GM12878 (cell line): Measurements from ENCODE around the gene PLEKHO1. TPM values are rescaled to one million over a fixed set of nuclear protein-coding genes. Genes with fewer than 3 reads are reported as not detected.
A peak's percentile ranks its signal among the peaks of the same experiment; 100 is the strongest.

Experiments
- BRCA1 ChIP-seq: IDR thresholded peaks from 2 replicates; pipeline ENCODE4 v1.6.1; 2011; ENCODE audit warnings: low read depth, low read length, improper control_type of control experiment
- CEBPZ ChIP-seq: fragments of 150-350 bp; IDR thresholded peaks from 2 replicates; pipeline ENCODE4 v1.6.1; 2016; ENCODE audit warnings: low read depth, low read length
- CUX1 ChIP-seq: IDR thresholded peaks from 2 replicates; pipeline ENCODE4 v1.6.1; 2012; ENCODE audit warnings: improper control_type of control experiment, low read depth, low read length; ENCODE audit not compliant: insufficient replicate concordance
- EGR1 ChIP-seq, 2 experiments: IDR thresholded peaks; 1 replicate in 1 of 2; 2 replicates in 1 of 2; pipeline ENCODE4 v1.6.1; 2011 to 2012; ENCODE audit warnings: low read depth in 2 of 2, low read length in 2 of 2, borderline replicate concordance in 1 of 2, mild to moderate bottlenecking in 1 of 2, moderate library complexity in 1 of 2
- ETV6 ChIP-seq, 2 experiments: fragments of 450-650 bp in 1 of 2; IDR thresholded peaks in 1 of 2; conservative IDR thresholded peaks in 1 of 2; 2 replicates each; pipeline ENCODE4 v1.6.1; 2014; ENCODE audit warnings: antibody characterized with exemption in 1 of 2, borderline replicate concordance in 1 of 2, low read depth in 1 of 2, mild to moderate bottlenecking in 1 of 2, moderate library complexity in 1 of 2
- HDGF ChIP-seq: fragments of 450-650 bp; IDR thresholded peaks from 2 replicates; pipeline ENCODE4 v1.6.1; 2016; ENCODE audit warnings: antibody characterized with exemption
- LARP7 ChIP-seq: fragments of 450-650 bp; IDR thresholded peaks from 2 replicates; pipeline ENCODE4 v1.6.1; 2017; ENCODE audit warnings: mild to moderate bottlenecking
- MYC ChIP-seq: IDR thresholded peaks from 2 replicates; pipeline ENCODE4 v1.6.1; 2011; ENCODE audit warnings: mild to moderate bottlenecking, low read length, moderate library complexity, inconsistent platforms; ENCODE audit not compliant: insufficient read depth, insufficient replicate concordance, insufficient read length, severe bottlenecking
- POLR2A ChIP-seq: IDR thresholded peaks from 2 replicates; pipeline ENCODE4 v1.6.1; 2011; ENCODE audit warnings: low read depth, mild to moderate bottlenecking, low read length
- POLR2AphosphoS2 ChIP-seq: IDR thresholded peaks from 2 replicates; pipeline ENCODE4 v1.6.1; 2011; ENCODE audit warnings: low read depth, mild to moderate bottlenecking, low read length, improper control_type of control experiment, moderate library complexity
- PRDM15 ChIP-seq: fragments of 450-650 bp; formaldehyde crosslinking; IDR thresholded peaks from 2 replicates; pipeline ENCODE4 v1.4.0; 2020; ENCODE audit warnings: mild to moderate bottlenecking, moderate library complexity
- RAD51 ChIP-seq: fragments of 450-650 bp; IDR thresholded peaks from 2 replicates; pipeline ENCODE4 v1.6.1; 2016; ENCODE audit warnings: moderate library complexity, mild to moderate bottlenecking, inconsistent platforms
- RCOR1 ChIP-seq: conservative IDR thresholded peaks from 2 replicates; pipeline ENCODE4 v1.6.1; 2012; ENCODE audit warnings: low read depth, low read length, improper control_type of control experiment
- SMARCA5 ChIP-seq: fragments of 450-650 bp; IDR thresholded peaks from 2 replicates; pipeline ENCODE4 v1.6.1; 2017; ENCODE audit warnings: mild to moderate bottlenecking
- TCF3 ChIP-seq: IDR thresholded peaks from 2 replicates; pipeline ENCODE4 v1.6.1; 2012; ENCODE audit warnings: low read depth, mild to moderate bottlenecking, low read length, borderline replicate concordance; ENCODE audit not compliant: insufficient read depth
- YBX1 ChIP-seq: fragments of 450-650 bp; IDR thresholded peaks from 2 replicates; pipeline ENCODE4 v1.6.1; 2016; ENCODE audit warnings: antibody characterized with exemption
- polyA plus RNA-seq, 11 experiments: library from polyadenylated mRNA; depleted of rRNA in 4 of 11; unstranded in 6 of 11; stranded (reverse) in 5 of 11; fragments of >200 nt; fragmentation: Nextera tagmentation in 4 of 11; fragmentation: Illumina TruSeq in 1 of 11; extraction: Ambion mirVana in 4 of 11; extraction: Trizol in 1 of 11; gene quantifications; 1 replicate in 1 of 11; 2 replicates in 10 of 11; pipeline versions ENCODE4 v1.2.1 to v1.2.3, GENCODE V29; 2011 to 2016; ENCODE audit warnings: inconsistent platforms in 2 of 11, missing spikeins in 2 of 11, low read depth in 1 of 11
- total RNA-seq, 4 experiments: library from RNA; depleted of rRNA in 3 of 4; stranded (reverse); fragments of >200 nt in 3 of 4; fragmentation: Illumina TruSeq in 1 of 4; extraction: Trizol in 1 of 4; gene quantifications; 2 replicates each; pipeline versions ENCODE4 v1.2.1 to v1.2.3, GENCODE V29; 2013 to 2021

Gene PLEKHO1
- total and polyA plus RNA-seq, 10 of the 15 experiments (the other 5 are each of a cell fraction or from before 2014, with no cell fraction given), result 5.3 to 184 (median 88.8) TPM

- TF ChIP-seq CEBPZ, result no peak
- TF ChIP-seq ETV6 (conservative IDR thresholded peaks at IDR 0.05 in 1 of 2, IDR thresholded peaks at IDR 0.05 in 1 of 2; ENCODE audit: borderline replicate concordance in 1 of 2, low read depth in 1 of 2), result peak in 1 of 2 experiments; percentile 20; a peak in 1 of 4 replicates
- TF ChIP-seq HDGF, result peak; percentile 81; the same call in 1 of the 2 replicates
- TF ChIP-seq LARP7, result no peak; the same call in 1 of the 2 replicates
- peak; percentile 27; the same call in 1 of the 2 replicates for TF ChIP-seq TCF3
- TF ChIP-seq POLR2A, result peak; percentile 84
- TF ChIP-seq PRDM15 (CRISPR knock-in tag), result peak; percentile 56; the same call in 1 of the 2 replicates
- TF ChIP-seq YBX1, result no peak
- TF ChIP-seq RCOR1, result no peak
- no peak for TF ChIP-seq MYC
- TF ChIP-seq SMARCA5, result 0 out of 2 replicates have a peak, but pooled peaks have one; percentile 12
- TF ChIP-seq POLR2AphosphoS2, result no peak
- TF ChIP-seq BRCA1, result no peak
- no peak for TF ChIP-seq CUX1
- TF ChIP-seq EGR1 (IDR thresholded peaks at IDR 0.05; ENCODE audit: borderline replicate concordance in 1 of 2, low read depth in 2 of 2, low read length in 2 of 2), result no peak
- peak; percentile 87 for TF ChIP-seq RAD51
Observed at GRCh38 chr1:150162862-150163706, 13.4 kb downstream of the PLEKHO1 start (continued).
